Common myeloid progenitor, CD34-positive (primary cell): ENCODE results near the gene CCDC107.

Source experiments
- CTCF ChIA-PET: fragments of 350-600 bp; sonication (Branson Sonifier 250); formaldehyde crosslinking; loops from one replicate; lab custom pipeline; 2021; ENCODE audit warnings: antibody characterized with exemption; lab: Charles Lee
- POLR2A ChIA-PET: fragments of 350-600 bp; sonication (Branson Sonifier 250); formaldehyde crosslinking; loops from one replicate; lab custom pipeline; 2021; ENCODE audit warnings: antibody characterized with exemption; lab: Charles Lee
- DNase-seq, 3 donors: peaks; one replicate each; pipeline versions ENCODE4 v3.0.0 to v3.0.0-alpha.2; 2013
- H3K27ac ChIP-seq, 2 experiments: 1 replicate in 1 of 2; 2 replicates in 1 of 2; pipeline ENCODE4 v1.7.0; 2013; ENCODE audit warnings: inconsistent platforms in 2 of 2, low read length in 2 of 2, mild to moderate bottlenecking in 2 of 2, low read depth in 1 of 2, moderate library complexity in 1 of 2; ENCODE audit not compliant: severe bottlenecking in 2 of 2, insufficient read depth in 1 of 2, poor library complexity in 1 of 2
- H3K27me3 ChIP-seq, 5 experiments: replicated peaks in 2 of 5; 1 replicate in 3 of 5; 2 replicates in 2 of 5; pipeline versions ENCODE4 v1.6.1 to v1.7.0; 2013; ENCODE audit warnings: low read length in 4 of 5, mild to moderate bottlenecking in 2 of 5, moderate library complexity in 2 of 5, inconsistent platforms in 1 of 5; ENCODE audit not compliant: insufficient read depth in 5 of 5, control insufficient read depth in 4 of 5
- H3K36me3 ChIP-seq, 4 experiments: 1 replicate in 2 of 4; 2 replicates in 2 of 4; pipeline versions ENCODE4 v1.6.1 to v1.7.0; 2013; ENCODE audit warnings: low read length in 3 of 4, control low read depth in 1 of 4, mild to moderate bottlenecking in 1 of 4; ENCODE audit not compliant: control insufficient read depth in 4 of 4, insufficient read depth in 4 of 4
- H3K4me1 ChIP-seq, 4 experiments: 1 replicate in 3 of 4; 2 replicates in 1 of 4; pipeline versions ENCODE4 v1.6.1 to v1.7.1; 2013; ENCODE audit warnings: low read length in 3 of 4, mild to moderate bottlenecking in 3 of 4, control low read depth in 1 of 4, inconsistent platforms in 1 of 4, moderate library complexity in 1 of 4; ENCODE audit not compliant: control insufficient read depth in 4 of 4, insufficient read depth in 4 of 4; ENCODE audit errors: control extremely low read depth in 1 of 4
- H3K4me3 ChIP-seq, 7 experiments: 1 replicate in 4 of 7; 2 replicates in 3 of 7; pipeline versions ENCODE4 v1.5.1 to v1.7.0; 2013; ENCODE audit warnings: mild to moderate bottlenecking in 7 of 7, low read length in 6 of 7, moderate library complexity in 6 of 7, inconsistent platforms in 2 of 7, low read depth in 2 of 7, control low read depth in 1 of 7; ENCODE audit not compliant: insufficient read depth in 4 of 7, control insufficient read depth in 1 of 7; ENCODE audit errors: extremely low read depth in 1 of 7
- H3K9me3 ChIP-seq, 5 experiments: 1 replicate in 4 of 5; 2 replicates in 1 of 5; pipeline versions ENCODE4 v1.6.1 to v1.7.1; 2013; ENCODE audit warnings: low read length in 4 of 5, mild to moderate bottlenecking in 2 of 5, inconsistent platforms in 1 of 5, low read depth in 1 of 5, moderate library complexity in 1 of 5; ENCODE audit not compliant: control insufficient read depth in 4 of 5, insufficient read depth in 2 of 5; ENCODE audit errors: control extremely low read depth in 1 of 5
- WGBS: methylation state at CpG from one replicate; pipeline ENCODE4 v1.1.5; 2013; ENCODE audit not compliant: insufficient coverage; 5-methylcytosine and 5-hydroxymethylcytosine counted together

The CCDC107 gene

GRCh38 chr9:35705372-35705771 is 47.3 kb downstream of the CCDC107 start:
- no peak overlapping the region for H3K27ac ChIP-seq
- DNase-seq, result no peak

GRCh38 chr9:35705836-35706430 is 47.8 kb downstream of the CCDC107 start:
- Histone ChIP-seq H3K36me3 (peaks cover 39 to 93% (median 85%) of the 10 kb centered on the region in 4 experiments), H3K27ac (no peak overlapping the region), H3K9me3 (no peaks in the 10 kb centered on the region), H3K4me1 (no peaks in the 10 kb centered on the region), H3K27me3 (no peaks in the 10 kb centered on the region), H3K4me3 (no peak overlapping the region)
- ChIA-PET POLR2A (no interaction called here), CTCF (interaction anchor here (0.8 to 5.8 kb wide), 8 partner anchors 9 to 198 kb away, joined by 3 to 37 read pairs (median 4); partner anchors contain the start of gene ARHGEF39)
- 100% methylated on average over 2 of the region's 7 CpGs for WGBS
- DNase-seq, result no peak

More at GRCh38 chr9:35705372-35705771, 47.3 kb downstream of the CCDC107 start:
- H3K27me3 ChIP-seq, result no peaks in the 10 kb centered on the region
- H3K4me1 ChIP-seq, result no peaks in the 10 kb centered on the region
- no peaks in the 10 kb centered on the region for H3K9me3 ChIP-seq
- POLR2A ChIA-PET, result no interaction called here
- CTCF ChIA-PET, result interaction anchor here (0.8 to 5.8 kb wide), 8 partner anchors 9 to 198 kb away, joined by 3 to 37 read pairs (median 4); partner anchors contain the start of gene ARHGEF39
- H3K4me3 ChIP-seq, result no peak overlapping the region
- 96% methylated on average over 7 of the region's 8 CpGs for WGBS
- peaks cover 40 to 93% (median 85%) of the 10 kb centered on the region in 4 experiments for H3K36me3 ChIP-seq

GRCh38 chr9:35706951-35707350 is 48.9 kb downstream of the CCDC107 start:
- ChIA-PET CTCF (interaction anchor here (0.8 to 5.8 kb wide), 6 partner anchors 8 to 106 kb away, joined by 3 to 37 read pairs (median 7); no protein-coding TSS in a partner anchor), POLR2A (no interaction called here)
- H3K4me1 ChIP-seq, result no peaks in the 10 kb centered on the region
- H3K4me3 ChIP-seq, result no peak overlapping the region
- H3K27me3 ChIP-seq, result no peaks in the 10 kb centered on the region
- no peak for DNase-seq
- no peaks in the 10 kb centered on the region for H3K9me3 ChIP-seq
- no peak overlapping the region for H3K27ac ChIP-seq
- H3K36me3 ChIP-seq, result peaks cover 37 to 93% (median 86%) of the 10 kb centered on the region in 4 experiments
- WGBS, result 100% methylated on average over 7 of the region's 10 CpGs

- Histone ChIP-seq H3K27me3 (no peaks in the 10 kb centered on the region), H3K4me1 (no peaks in the 10 kb centered on the region), H3K4me3 (no peak overlapping the region), H3K36me3 (peaks cover 37 to 94% (median 86%) of the 10 kb centered on the region in 4 experiments), H3K9me3 (no peaks in the 10 kb centered on the region), H3K27ac (no peak overlapping the region)
- 100% methylated on average over 4 of the region's 4 CpGs for WGBS
- ChIA-PET CTCF (interaction anchor here (1.0 to 5.8 kb wide), 3 partner anchors 11 to 105 kb away, joined by 3 to 37 read pairs (median 23); no protein-coding TSS in a partner anchor), POLR2A (interaction anchor here (0.5 to 0.9 kb wide), 3 partner anchors 9 to 626 kb away, joined by 3 read pairs; no protein-coding TSS in a partner anchor)
- no peak for DNase-seq
Observed at GRCh38 chr9:35708146-35708545, 50.1 kb downstream of the CCDC107 start.

GRCh38 chr9:35710818-35711500 is 52.9 kb downstream of the CCDC107 start:
- ChIA-PET POLR2A (interaction anchor here (1.1 kb wide), 1 partner anchor 17 kb away, joined by 5 read pairs; no protein-coding TSS in a partner anchor), CTCF (interaction anchor here (11.1 to 13.4 kb wide), 2 partner anchors 15 to 18 kb away, joined by 86 to 94 read pairs; partner anchors contain the start of genes CREB3 and TLN1)
- DNase-seq, result no peak
- whole genome bisulfite sequencing, result 98% methylated on average over 4 of the region's 7 CpGs
- Histone ChIP-seq H3K9me3 (no peaks in the 10 kb centered on the region), H3K36me3 (peaks cover 41 to 93% (median 78%) of the 10 kb centered on the region in 4 experiments), H3K4me3 (no peak overlapping the region), H3K27me3 (no peaks in the 10 kb centered on the region), H3K27ac (no peak overlapping the region), H3K4me1 (no peaks in the 10 kb centered on the region)
